Osteocyte (in vitro differentiated cells): ENCODE measurements around the gene SLC6A7. TPM values are rescaled to one million over a fixed set of nuclear protein-coding genes. Genes with fewer than 3 reads are reported as not detected.

Source experiments
- DNase-seq: peaks from one replicate; pipeline ENCODE4 v3.0.0; 2021; ENCODE audit warnings: mixed read lengths; ENCODE audit not compliant: unreplicated experiment; ENCODE audit errors: extremely low spot score
- H3K27ac Mint-ChIP-seq: one replicate; pipeline ENCODE4 v1.8.0; 2021; ENCODE audit warnings: mild to moderate bottlenecking, mixed read lengths; ENCODE audit not compliant: unreplicated experiment
- H3K27me3 Mint-ChIP-seq: one replicate; pipeline ENCODE4 v1.8.0; 2021; ENCODE audit warnings: mixed read lengths; ENCODE audit not compliant: unreplicated experiment
- H3K36me3 Mint-ChIP-seq: one replicate; pipeline ENCODE4 v1.8.0; 2021; ENCODE audit warnings: mixed read lengths; ENCODE audit not compliant: unreplicated experiment
- H3K4me1 Mint-ChIP-seq: one replicate; pipeline ENCODE4 v1.8.0; 2021; ENCODE audit warnings: mixed read lengths; ENCODE audit not compliant: unreplicated experiment
- H3K4me3 Mint-ChIP-seq: one replicate; pipeline ENCODE4 v1.8.0; 2021; ENCODE audit warnings: mild to moderate bottlenecking, moderate library complexity, mixed read lengths; ENCODE audit not compliant: unreplicated experiment
- H3K9me3 Mint-ChIP-seq: one replicate; pipeline ENCODE4 v1.8.0; 2021; ENCODE audit warnings: mixed read lengths; ENCODE audit not compliant: unreplicated experiment
- total RNA-seq: library from RNA; stranded (reverse); gene quantifications from 2 replicates; pipeline ENCODE4 v1.2.1, GENCODE V29; 2021
- TF ChIP-seq, protein P1 (sequence below): fragments of 200-600 bp; sonication (generic); IDR thresholded peaks from 2 replicates; pipeline ENCODE4 v1.5.0; 2021; ENCODE audit warnings: antibody characterized with exemption, mild to moderate bottlenecking, moderate library complexity

Gene SLC6A7
- total RNA-seq, 1 donor from 2014 or later = not detected

DNA sequence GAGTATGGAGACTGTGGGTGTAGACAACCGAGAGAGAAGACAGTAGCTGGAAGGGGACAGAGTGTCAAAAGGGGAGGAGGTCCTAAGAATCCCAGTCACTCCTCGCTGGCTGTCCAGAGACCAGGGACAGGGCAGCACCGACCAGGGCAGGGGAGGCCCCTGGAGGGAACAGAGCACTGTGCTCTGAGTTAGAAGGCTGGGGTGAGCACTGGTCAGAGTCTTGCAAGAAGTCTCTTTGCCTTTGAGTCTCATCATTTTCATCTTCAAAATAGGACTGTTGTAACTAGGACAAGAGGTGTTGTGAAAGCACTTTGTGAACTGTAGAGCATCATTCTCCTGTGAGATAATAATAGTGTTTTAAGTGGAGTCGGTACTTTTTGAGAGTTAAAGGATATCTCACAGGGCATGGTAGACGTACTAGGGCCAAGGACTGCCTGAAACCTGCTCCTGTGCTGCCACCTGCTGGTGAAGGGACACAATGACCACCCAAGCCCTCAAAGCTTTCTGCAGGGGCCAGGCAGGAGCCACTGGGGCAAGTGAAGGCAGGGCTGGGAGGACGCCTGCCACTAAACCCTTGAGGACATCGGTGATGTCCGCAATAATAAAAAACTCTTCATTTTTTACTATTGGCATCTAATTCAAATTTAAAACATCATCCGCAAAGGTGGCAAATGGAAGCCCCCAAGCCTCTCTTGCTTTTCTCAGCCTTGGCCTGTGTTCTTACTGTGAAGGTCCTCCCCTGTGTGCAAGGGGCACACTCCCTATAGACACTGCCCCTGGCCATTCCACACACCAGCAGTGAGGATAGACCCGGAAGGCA is 28.2 kb downstream of the SLC6A7 start:
- peaks cover 24% of the 10 kb centered on the region for H3K4me1 Mint-ChIP-seq
- H3K36me3 Mint-ChIP-seq = no peaks in the 10 kb centered on the region
- no peaks in the 10 kb centered on the region for H3K27me3 Mint-ChIP-seq
- no peaks in the 10 kb centered on the region for H3K9me3 Mint-ChIP-seq
- peak; percentile 94 for DNase-seq
- H3K27ac Mint-ChIP-seq = no peak overlapping the region
- TF ChIP-seq, protein P1, sequence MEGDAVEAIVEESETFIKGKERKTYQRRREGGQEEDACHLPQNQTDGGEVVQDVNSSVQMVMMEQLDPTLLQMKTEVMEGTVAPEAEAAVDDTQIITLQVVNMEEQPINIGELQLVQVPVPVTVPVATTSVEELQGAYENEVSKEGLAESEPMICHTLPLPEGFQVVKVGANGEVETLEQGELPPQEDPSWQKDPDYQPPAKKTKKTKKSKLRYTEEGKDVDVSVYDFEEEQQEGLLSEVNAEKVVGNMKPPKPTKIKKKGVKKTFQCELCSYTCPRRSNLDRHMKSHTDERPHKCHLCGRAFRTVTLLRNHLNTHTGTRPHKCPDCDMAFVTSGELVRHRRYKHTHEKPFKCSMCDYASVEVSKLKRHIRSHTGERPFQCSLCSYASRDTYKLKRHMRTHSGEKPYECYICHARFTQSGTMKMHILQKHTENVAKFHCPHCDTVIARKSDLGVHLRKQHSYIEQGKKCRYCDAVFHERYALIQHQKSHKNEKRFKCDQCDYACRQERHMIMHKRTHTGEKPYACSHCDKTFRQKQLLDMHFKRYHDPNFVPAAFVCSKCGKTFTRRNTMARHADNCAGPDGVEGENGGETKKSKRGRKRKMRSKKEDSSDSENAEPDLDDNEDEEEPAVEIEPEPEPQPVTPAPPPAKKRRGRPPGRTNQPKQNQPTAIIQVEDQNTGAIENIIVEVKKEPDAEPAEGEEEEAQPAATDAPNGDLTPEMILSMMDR = peak; percentile 93
- no peak overlapping the region for H3K4me3 Mint-ChIP-seq

DNA sequence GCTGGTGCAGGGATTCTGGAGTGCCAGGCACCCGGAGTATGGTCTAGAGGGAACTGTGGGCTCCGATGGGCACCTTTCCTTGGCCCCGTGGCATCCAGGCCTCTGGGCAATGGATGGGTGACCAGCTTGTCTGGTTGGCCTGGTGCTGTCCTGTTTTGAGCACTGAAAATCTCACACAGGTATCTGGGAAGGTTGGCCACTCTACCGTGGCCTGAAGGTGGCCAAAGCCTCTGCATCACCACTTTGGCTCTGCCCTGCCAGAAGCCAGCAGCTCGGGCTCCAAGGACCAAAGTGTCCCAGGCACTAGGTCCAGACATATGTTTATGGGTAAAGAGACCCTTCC is 28.8 kb downstream of the SLC6A7 start:
- Mint-ChIP-seq H3K36me3 (no peaks in the 10 kb centered on the region), H3K9me3 (no peaks in the 10 kb centered on the region), H3K27me3 (no peaks in the 10 kb centered on the region), H3K4me3 (no peak overlapping the region), H3K4me1 (peaks cover 20% of the 10 kb centered on the region), H3K27ac (no peak overlapping the region)
- DNase-seq = no peak
- TF ChIP-seq, protein P1 = no peak

DNA sequence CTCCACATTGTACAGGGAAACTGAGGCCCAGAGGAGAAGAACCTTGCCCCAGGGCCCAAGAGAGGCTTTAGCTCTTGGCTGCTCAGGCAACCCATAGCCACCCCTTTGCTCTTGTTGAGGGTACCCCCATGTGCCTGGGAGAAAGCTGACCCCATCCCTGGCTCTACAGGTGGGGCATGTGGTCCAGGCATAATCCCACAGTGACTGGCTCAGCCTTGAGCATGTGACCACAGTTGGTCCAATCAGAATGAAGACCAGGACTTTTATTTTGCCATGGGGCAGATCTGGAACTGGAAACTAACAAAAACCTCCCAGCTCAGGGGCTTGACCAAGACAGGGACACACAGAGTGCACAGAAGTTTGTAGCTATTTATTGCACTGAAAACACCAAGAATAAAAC is 29.3 kb downstream of the SLC6A7 start:
- H3K9me3 Mint-ChIP-seq = no peaks in the 10 kb centered on the region
- H3K4me1 Mint-ChIP-seq = peaks cover 15% of the 10 kb centered on the region
- no peak overlapping the region for H3K27ac Mint-ChIP-seq
- H3K27me3 Mint-ChIP-seq = no peaks in the 10 kb centered on the region
- no peak overlapping the region for H3K4me3 Mint-ChIP-seq
- H3K36me3 Mint-ChIP-seq = no peaks in the 10 kb centered on the region
- TF ChIP-seq, protein P1 = no peak
- no peak for DNase-seq

DNA sequence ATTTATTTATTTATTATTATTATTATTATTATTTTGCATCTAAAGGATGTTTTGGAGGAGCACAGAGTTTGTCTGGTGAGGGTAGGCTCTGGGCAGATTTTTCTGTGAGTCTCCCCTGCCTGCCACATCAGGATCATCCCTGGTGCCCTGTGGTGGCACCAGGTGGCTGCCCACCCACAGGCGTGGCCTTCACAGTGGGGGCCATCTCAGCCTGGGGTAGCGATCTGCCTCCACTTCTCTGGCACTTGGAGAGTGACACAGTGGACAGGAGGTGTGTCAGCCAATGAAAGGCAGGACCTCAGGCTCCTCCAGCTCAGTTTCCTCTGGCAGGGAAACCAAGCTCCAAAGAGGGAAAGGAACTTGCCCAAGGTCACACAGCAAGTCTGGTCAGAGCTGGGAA is 30.0 kb downstream of the SLC6A7 start:
- Mint-ChIP-seq H3K36me3 (no peaks in the 10 kb centered on the region), H3K27me3 (no peaks in the 10 kb centered on the region)

GRCh38 chr5:150221471-150221870 is 31.6 kb downstream of the SLC6A7 start:
- no peaks in the 10 kb centered on the region for H3K9me3 Mint-ChIP-seq
- no peaks in the 10 kb centered on the region for H3K36me3 Mint-ChIP-seq
- peaks cover 2% of the 10 kb centered on the region for H3K4me1 Mint-ChIP-seq
- no peaks in the 10 kb centered on the region for H3K27me3 Mint-ChIP-seq
- H3K27ac Mint-ChIP-seq = no peak overlapping the region
- no peak overlapping the region for H3K4me3 Mint-ChIP-seq
- no peak for DNase-seq
- TF ChIP-seq, protein P1 = no peak

More for the DNA sequence above, 30.0 kb downstream of the SLC6A7 start:
- no peak overlapping the region for H3K27ac Mint-ChIP-seq
- H3K4me1 Mint-ChIP-seq = peaks cover 10% of the 10 kb centered on the region
- TF ChIP-seq, protein P1 = no peak
- H3K4me3 Mint-ChIP-seq = no peak overlapping the region
- H3K9me3 Mint-ChIP-seq = no peaks in the 10 kb centered on the region
- no peak for DNase-seq
